ENCODE measurements around the gene IPO5.
"Not testable (repeated sequence)": the region's sequence is repeated elsewhere in the genome, so short reads cannot be mapped to it uniquely, and the experiment has no call there.

Gene IPO5

DNA sequence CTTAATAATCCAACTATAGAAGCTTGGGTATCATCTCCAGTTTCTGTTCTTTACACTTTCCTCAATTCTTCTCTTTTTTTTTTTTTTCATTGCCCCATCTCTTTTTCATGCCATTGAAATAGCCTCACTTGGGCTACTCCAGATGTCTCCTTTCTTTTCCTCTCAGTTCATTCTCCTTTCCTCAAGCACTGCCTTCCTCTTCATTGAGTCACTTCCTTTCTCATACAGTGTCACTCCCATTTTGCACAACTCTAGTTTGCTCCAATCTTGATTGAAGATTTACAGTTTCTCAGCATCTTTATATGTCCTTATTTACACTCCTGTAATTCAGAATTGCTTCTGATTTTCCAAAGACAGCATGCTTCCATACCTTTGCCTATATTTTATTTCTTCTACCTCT is 61.3 kb downstream of the IPO5 start:
- DNase-seq (ENCODE audit: low read depth) = peak; percentile 63

- DNase-seq (ENCODE audit: low read depth) = no peak
Measured at GRCh38 chr13:98018293-98018692, 64.8 kb downstream of the IPO5 start.

DNA sequence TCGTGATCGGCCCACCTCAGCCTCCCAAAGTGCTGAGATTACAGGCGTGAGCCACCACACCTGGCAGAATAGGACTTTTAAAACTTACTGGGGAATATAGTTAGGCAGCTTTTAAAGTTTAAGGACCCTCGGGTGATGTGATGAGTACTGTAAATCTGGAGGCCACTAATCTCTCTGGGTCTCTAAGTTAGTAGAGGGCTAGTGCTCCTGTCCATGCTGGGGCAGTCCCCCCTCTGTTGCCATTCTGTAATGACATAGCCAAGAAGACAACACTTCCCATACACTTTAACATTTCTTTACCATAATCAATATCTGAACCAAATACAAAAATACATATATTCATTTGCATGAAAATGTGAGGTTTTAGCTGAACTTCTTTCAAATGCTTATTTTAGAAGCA is 65.7 kb downstream of the IPO5 start:
- no peak for DNase-seq (ENCODE audit: low read depth)

DNA sequence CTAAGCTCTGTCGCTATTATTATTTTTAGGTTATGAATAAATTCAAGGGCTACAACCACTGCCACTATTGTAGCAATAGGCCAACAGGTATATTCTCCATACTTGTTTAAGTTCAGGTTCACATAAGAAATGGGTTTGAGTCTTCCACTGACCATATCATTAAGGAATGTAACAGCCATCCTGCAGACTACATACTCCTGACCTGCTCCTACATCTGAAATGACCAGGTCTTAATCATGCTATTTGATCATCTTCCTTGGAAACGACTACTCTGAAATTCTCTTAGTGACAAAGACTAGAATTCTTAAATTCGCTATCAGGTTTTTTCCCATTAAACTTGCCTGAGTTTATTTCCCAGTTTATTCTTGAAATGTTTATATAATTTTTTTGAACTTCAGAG is 66.8 kb downstream of the IPO5 start:
- DNase-seq (ENCODE audit: low read depth) = no peak

DNA sequence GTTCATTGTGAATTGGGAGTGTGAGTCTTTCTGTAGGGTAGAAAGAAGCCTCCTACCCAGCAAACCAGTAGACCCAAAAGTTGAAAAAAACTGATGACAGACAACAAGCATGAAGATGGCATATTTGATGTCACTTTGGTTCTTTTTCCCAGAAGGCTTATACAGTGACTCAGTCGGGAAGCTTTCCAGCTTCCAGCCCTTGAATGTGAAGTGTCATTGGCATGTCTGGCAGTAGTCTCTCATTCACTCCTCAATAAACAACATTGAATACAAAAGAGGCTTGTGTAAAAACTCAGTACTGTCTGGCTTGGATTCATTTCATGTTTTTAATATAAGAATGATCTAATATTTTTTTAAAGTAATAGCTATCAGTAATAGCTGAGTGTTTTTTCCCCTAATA is 68.7 kb downstream of the IPO5 start:
- peak; percentile 38 for DNase-seq (ENCODE audit: low read depth)

GRCh38 chr13:98025480-98026025 is 72.1 kb downstream of the IPO5 start:
- DNase-seq (ENCODE audit: low read depth) = no peak

DNA sequence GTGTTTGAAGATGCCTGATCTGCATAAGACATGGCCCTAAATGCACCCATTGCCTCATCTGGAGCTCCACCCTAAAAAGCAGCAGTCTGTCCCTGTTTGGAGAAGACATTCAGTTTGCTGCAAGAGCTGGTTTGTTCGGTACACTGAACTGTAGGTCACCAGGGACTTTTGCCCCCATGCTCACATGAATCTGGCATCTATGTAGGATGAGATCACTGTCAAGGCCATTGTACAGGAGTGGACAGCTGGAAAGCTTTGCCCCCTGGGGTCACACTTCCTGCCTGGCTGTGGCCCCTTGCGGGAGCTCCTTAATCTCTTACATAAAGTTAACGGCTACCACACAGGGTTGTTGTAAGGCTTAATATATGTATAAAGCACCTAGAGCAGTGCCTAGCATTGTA is 73.0 kb downstream of the IPO5 start:
- no peak for DNase-seq (ENCODE audit: low read depth)

DNA sequence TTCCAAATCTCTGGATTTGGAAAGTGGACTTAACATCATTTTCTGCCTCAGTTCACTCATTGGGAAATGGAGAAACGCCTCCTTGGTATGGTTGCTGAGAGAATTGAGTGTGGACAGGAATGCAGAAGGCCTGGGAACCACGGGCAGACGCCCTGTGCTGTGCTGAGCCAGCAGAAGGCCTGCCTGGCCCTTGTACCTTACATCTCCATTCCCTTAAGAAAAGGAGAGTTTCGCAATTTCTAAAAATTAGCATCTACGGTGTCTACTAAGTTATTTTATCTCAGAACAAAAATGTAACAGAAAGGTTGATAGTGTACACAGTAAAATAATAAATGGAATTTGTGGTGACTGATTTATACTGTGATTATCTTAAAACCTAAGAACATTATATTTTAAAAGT is 78.7 kb downstream of the IPO5 start:
- no peak for DNase-seq (ENCODE audit: low read depth)

- peak; percentile 8 for DNase-seq (ENCODE audit: low read depth)
Measured at GRCh38 chr13:98033277-98034247, 80.1 kb downstream of the IPO5 start.

GRCh38 chr13:98035373-98035772 is 81.9 kb downstream of the IPO5 start:
- no peak for DNase-seq (ENCODE audit: low read depth)

DNA sequence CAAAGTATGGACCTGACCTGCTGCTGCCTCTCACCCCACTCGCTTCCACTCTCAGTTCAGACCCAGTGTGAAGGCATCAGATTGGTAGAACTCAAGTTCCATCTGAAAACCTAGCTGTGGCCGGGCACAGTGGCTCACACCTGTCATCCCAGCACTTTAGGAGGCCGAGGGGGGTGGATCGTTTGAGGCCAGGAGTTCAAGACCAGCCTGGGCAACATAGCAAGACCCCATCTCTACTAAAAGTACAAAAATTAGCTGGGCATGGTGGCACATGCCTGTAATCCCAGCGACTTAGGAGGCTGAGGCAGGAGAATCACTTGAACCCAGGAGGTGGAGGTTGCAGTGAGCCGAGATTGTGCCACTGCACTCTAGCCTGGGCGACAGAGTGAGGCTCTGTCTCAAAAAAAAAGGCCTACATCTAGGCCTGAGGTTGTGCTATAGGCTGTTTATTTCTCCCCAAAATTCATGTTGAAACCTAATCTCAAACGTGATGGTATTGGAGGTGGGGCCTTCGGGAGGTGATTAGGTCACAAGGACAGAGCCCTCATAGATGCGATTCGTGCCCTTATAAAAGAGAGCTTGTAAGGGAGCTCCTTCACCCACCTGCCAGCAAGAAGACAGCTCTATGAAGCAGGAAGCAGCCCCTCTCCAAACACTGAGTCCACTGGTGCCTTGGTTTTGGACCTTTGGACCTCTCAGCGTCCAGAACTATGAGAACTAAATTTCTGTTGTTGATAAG is 83.3 kb downstream of the IPO5 start:
- not testable (repeated sequence) for DNase-seq (ENCODE audit: low read depth)

DNA sequence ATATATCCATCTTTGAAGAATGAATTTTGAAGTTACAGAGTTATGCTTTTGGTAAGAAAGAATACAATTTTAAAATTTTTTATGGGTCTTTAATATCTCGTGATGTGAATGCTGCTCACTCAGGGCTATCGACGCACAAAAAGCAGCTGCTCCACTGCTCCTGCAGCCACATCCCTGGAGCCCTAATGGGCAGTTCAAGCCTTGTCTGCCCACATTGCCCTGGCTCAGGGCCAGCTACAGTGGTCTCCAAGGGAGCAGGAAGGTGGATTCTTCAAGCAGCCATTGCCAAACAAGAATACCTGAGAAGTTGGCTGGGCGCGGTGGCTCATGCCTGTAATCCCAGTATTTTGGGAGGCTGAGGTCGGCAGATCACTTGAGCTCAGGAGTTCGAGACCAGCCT is 85.8 kb downstream of the IPO5 start:
- DNase-seq (ENCODE audit: low read depth) = no peak

DNA sequence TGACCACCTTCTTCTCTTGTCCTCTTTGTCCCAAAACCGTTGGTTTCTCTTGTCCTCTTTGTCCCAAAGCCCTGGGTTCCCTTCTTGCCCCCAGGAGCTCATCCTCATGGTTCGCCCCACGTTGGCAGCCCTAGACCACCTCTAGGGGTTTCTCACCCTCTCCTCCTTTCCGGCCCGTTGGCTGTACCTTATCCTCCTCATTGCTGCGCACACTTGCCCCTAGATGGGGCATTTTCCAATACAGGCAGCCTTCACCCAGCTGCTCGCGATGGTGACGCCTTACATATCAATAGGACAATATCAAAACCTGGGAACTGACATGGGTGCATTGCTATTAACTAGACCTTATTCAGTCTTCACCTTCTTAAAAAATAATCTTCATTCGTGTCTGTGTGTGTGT is 86.5 kb downstream of the IPO5 start:
- DNase-seq (ENCODE audit: low read depth) = no peak

- DNase-seq (ENCODE audit: low read depth) = no peak
Measured at GRCh38 chr13:98041081-98041820, 87.8 kb downstream of the IPO5 start.

DNA sequence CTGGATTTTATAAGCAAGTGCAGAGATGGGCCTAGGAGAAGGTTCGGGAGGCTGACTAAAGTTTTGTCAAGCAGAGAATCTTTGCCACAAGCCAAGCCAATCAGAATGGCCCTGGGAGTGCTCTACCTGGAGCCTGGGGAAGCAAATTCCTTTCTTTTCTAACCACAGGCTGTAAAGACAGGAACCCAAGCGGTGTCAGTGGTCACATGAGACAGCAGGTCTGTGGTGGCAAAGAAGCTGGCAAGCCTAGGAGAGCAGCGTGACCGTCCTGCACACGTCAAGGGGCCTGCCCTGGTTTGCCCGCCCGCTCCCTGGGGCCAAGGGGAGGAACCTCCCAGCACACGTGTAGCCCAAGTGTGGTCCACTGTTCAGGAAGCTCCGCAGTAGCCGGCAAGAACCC is 90.8 kb downstream of the IPO5 start:
- DNase-seq (ENCODE audit: low read depth) = no peak

GRCh38 chr13:98047785-98048184 is 94.3 kb downstream of the IPO5 start:
- DNase-seq (ENCODE audit: low read depth) = not testable (repeated sequence)

- DNase-seq (ENCODE audit: low read depth) = no peak
Measured at GRCh38 chr13:98048265-98048664, 94.8 kb downstream of the IPO5 start.

DNA sequence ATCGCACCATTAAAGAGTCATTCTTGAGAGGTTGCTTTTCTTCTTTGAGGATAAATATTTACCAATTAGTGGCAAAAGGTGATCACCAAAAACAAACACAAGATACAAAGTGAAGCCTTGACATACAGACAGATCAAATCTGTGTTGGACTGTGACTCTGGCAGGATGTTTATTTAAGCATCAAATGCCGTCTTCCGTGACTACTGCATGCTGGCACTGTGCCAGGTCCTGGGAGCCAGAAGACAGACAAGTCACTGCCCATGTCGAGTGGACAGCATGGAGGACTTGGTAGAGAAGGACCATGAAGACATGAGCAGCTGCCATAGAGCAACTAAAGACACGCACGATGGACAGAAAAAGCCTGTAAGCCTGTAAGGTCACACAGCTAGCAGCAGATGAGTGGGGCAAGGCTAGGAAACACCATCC is 96.6 kb downstream of the IPO5 start:
- no peak for DNase-seq (ENCODE audit: low read depth)

GRCh38 chr13:98052412-98052811 is 98.9 kb downstream of the IPO5 start:
- no peak for DNase-seq (ENCODE audit: low read depth)

DNA sequence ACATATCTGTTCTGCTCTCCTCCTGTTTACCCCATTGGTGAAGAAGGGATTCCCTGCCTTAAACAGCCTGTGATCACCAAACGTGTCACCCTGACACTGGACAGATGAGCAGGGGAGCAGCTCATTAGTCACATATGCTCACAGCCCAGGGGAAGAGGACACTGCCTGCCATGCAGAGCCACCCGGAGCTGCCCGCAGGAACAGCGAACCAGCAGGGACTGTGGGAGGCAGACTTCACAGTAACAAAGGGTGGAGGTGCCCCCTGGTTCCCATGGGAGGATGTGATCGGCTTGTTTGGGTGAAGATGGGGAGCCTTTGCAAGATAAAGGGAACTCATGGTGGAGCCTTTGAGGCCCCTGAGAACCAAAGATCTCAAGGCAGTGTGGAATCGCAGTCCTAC is 100.8 kb downstream of the IPO5 start:
- no peak for DNase-seq (ENCODE audit: low read depth)

- DNase-seq (ENCODE audit: low read depth) = no peak
Measured at GRCh38 chr13:98055623-98056022, 102.1 kb downstream of the IPO5 start.

DNA sequence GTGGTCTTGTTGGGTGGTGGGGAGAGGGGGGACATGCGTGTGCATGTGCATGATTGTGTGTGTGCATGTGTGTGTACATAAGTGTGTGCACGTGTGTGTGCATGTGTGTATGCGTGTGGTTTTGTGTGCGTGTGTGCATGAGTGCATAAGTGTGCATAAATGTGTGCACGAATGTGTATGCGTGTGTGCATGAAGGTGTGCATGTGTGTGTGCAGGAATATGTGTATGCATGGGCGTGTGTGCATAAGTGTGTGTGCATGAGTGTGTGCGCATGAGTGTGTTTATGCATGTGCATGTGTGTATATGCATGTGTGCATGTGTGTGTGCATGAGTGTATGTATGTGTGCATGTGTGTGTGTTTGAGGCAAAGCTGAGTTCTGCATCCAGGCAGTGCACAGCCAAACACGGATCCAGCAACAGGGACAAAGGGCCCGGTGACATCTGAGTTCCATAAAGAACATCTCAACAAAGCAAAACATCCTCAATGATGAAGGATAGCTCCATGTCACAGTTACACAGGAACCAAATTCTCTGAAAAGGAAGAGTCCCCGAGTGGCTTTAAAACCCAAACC is 103.5 kb downstream of the IPO5 start:
- no peak for DNase-seq (ENCODE audit: low read depth)
